ENCODE data around the gene CHRM4.
"Not testable (repeated sequence)": the region's sequence is repeated elsewhere in the genome, so short reads cannot be mapped to it uniquely, and the experiment has no call there.

Gene CHRM4

GRCh38 chr11:46381819-46382645 is 9.5 kb downstream of the CHRM4 start:
- no peak for DNase-seq

DNA sequence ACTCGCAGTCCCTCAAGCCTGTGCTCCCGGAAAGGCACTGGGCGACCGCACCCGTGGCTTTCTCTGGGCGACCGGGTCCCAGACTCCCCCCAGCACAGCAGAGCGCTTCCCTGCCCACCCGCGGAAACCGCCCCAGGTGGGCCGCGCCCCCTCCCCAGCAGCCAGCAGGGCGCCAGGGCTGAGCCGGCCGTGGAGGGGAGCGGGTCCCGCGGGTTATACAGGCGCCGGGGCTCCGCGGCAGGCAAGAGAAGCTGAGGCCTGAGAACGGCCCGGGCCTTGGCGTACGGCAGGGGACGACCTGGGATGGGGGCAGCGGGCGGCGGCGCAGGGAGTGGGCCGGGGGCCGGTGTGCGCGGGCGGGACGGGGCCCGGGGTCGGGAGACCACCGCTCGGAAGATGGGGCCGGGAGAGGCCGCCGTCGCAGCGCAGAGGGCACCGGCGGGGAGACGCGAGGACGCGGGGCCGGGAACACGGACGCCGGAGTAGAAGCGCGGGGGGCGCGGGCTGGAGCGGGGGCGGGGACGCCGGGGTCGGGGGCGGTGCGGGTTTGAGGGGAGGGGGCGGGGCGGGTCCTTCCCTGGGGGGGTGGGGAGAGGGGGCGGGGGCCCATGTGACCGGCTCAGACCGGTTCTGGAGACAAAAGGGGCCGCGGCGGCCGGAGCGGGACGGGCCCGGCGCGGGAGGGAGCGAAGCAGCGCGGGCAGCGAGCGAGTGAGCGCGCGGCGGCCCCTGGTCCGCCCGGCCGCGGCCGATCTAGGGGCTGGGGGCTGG is 10.3 kb downstream of the CHRM4 start, which contains the start of gene MDK:
Gene MDK (plus strand): TSS at position 622 of the 771 bp plus-strand sequence. CDS start 389 bp downstream, outside the sequence.
- DNase-seq: no peak

DNA sequence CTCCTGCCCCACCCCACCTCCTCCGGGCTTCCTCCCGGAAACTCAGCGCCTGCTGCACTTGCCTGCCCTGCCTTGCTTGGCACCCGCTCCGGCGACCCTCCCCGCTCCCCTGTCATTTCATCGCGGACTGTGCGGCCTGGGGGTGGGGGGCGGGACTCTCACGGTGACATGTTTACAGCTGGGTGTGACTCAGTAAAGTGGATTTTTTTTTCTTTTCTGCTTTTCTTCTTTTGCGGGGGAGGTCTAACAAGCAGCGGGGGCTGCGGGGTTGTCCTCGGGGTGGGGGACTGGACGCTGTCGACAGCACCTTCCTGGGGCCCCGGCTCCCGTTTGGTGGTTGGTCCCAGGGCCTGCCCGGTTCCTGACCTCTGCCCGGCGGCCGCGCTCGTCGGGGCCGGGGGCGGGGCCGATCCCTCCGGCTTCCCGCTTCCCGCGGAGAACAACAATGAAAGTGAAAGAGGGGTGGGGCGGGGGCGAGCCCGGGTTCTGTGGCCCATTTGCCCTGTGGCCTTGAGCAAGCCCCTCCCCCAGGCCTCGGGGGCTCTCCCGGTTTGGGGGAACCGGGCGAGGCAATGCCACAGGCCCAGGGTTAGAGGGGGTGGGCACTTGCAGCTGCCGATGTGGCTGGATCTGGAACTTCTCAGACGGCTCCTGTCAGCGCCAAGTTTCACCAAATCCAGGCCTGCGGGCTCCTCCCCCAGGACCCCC is 11.1 kb downstream of the CHRM4 start:
- no peak for DNase-seq

GRCh38 chr11:46379482-46380293 is 11.9 kb downstream of the CHRM4 start:
- not testable (repeated sequence) for DNase-seq

DNA sequence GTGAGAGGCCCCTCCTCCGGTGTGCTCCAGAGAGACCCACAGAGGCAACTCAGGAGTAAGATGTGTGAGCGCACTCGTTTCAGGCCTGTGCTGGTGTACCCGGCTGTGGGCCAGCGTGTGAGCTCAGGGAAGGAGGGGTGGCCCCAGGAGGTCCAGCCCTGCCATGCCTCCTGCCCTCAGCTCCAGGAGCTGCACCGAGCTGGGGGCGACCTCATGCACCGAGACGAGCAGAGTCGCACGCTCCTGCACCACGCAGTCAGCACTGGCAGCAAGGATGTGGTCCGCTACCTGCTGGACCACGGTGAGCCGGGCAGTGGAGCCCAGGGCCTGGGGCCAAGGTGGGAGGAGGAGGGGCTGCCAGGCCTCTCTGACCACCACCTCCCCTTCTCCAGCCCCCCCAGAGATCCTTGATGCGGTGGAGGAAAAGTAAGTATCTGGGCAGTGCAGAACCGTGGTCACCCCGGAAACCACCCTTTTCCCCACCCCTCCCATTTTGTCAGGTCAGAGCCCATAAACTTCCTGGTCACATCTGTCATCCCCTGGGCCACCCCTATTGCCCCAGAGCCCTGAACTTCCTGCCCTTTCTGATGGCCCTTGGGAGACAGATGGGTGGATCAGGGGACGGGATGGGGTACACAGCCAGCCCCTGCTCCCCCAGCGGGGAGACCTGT is 12.6 kb downstream of the CHRM4 start:
- no peak for DNase-seq

- DNase-seq: no peak
Observed at GRCh38 chr11:46378296-46378695, 13.3 kb downstream of the CHRM4 start.

- DNase-seq: no peak
Observed at GRCh38 chr11:46377831-46378230, 13.7 kb downstream of the CHRM4 start.

- DNase-seq: no peak
Observed at GRCh38 chr11:46377290-46377689, 14.3 kb downstream of the CHRM4 start.

- DNase-seq: no peak
Observed at GRCh38 chr11:46376258-46377050, 15.1 kb downstream of the CHRM4 start.

GRCh38 chr11:46375392-46376101 is 16.0 kb downstream of the CHRM4 start:
- no peak for DNase-seq

GRCh38 chr11:46374815-46375214 is 16.8 kb downstream of the CHRM4 start:
- DNase-seq: no peak

DNA sequence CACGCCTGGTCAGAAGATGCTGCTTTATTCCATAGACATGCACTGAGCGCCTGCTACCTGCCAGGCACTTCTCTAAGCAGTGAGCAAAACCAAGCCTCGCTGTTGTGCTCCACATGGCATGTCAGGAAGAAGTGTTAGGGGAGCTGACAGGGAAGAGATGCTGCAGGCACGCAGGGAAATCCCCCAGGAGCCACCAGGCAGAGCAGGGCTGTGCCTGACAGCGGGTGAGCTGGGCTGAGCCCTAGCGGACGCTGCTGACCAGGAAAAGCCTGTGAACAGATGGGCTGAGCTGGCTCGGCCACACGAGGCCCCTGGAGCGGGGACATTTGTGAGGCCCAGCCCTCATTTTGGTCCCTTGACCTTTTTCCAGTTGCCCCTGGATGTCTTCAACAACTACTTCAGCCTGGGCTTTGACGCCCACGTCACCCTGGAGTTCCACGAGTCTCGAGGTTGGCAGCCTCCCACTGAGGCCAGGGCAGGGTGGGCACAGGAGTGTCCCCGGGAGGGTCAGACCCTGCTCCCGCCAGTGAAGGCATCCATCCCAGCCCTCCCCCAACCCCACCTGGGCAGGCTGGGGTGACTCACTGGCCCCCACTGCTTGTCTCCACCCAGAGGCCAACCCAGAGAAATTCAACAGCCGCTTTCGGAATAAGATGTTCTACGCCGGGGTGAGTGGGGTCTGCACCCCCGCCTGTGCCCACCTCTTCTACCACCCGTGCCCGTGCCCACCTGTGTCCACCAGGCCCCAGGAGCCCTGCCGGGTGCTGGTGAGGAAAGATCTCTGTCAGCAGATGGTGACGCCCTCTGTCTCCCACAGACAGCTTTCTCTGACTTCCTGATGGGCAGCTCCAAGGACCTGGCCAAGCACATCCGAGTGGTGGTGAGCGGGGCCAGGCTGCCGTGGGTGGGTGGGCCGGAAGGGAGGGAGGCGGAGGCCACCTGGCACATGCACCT is 17.5 kb downstream of the CHRM4 start:
- DNase-seq: no peak

DNA sequence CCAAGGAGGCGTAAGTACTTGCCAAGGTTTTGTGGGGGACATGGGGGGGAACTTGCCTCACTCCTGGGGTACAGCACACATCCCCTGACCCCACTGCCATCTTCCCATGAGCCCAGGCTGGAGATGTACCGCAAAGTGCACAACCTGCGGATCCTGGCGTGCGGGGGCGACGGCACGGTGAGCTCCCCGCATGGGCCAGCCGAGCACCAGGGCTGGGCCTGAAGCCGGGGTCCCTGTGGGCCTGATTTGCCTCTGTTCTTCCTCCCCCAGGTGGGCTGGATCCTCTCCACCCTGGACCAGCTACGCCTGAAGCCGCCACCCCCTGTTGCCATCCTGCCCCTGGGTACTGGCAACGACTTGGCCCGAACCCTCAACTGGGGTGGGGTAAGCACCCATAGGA is 19.1 kb downstream of the CHRM4 start:
- DNase-seq: not testable (repeated sequence)

- DNase-seq: no peak
Observed at GRCh38 chr11:46372086-46372485, 19.5 kb downstream of the CHRM4 start.

- DNase-seq: not testable (repeated sequence)
Observed at GRCh38 chr11:46371262-46371661, 20.3 kb downstream of the CHRM4 start.

DNA sequence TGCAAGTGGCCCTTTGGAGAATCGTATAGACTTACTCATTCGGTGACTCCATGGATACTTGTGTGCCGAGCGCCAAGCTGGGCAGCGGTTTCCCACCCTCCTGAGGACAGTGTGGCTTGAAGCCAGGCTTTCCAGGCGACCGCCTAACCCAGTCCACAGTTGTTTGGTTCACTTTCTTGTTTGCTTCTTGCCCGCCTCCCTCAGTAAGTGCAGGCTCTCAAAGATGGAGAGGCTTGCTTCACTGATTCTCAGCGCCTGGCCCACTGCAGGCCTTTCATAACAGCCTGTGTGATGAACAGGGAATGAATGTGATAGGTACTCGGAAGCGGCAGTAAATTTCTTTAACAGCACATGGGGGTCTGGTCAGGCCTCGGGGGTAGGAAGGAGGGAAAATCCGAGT is 21.3 kb downstream of the CHRM4 start:
- DNase-seq: no peak

- peak; percentile 76 for DNase-seq
Observed at GRCh38 chr11:46369458-46370152, 22.0 kb downstream of the CHRM4 start.

DNA sequence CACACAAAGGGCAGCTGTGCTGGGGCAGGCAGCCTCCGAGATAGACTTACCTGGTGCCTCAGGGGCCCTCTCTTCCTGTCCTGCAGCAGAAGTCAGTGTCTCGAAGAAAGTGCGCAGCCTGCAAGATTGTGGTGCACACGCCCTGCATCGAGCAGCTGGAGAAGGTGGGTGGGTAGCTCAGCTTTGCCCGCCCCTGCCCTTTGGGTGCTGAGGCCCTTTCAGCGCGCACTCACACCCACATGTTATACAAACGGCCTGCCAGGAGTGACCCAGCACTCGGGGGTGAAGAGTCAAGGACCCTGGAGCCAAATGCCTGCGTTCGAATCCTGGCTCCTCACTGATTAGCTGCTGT is 23.7 kb downstream of the CHRM4 start:
- no peak for DNase-seq

Measured in HCEC 1CT (cell line).